Measurements from ENCODE around the gene XPOT.

Gene XPOT

GRCh38 chr12:64431791-64432190, 27.6 kb downstream of the XPOT start:
- TF ChIP-seq CTCF (IDR thresholded peaks at IDR 0.05; ENCODE audit: low read length), result no peak
- no peak for TF ChIP-seq EZH2 (IDR thresholded peaks at IDR 0.05; ENCODE audit: borderline replicate concordance, low read length)
- H3K36me3 ChIP-seq (ENCODE audit: insufficient read depth, low read length), result peaks cover 95% of the 10 kb centered on the region
- no peaks in the 10 kb centered on the region for H3F3A ChIP-seq (ENCODE audit: insufficient read depth, low read length)
- no peak overlapping the region for H3K27ac ChIP-seq (ENCODE audit: low read depth, low read length, poor library complexity, severe bottlenecking)
- H3K4me1 ChIP-seq (ENCODE audit: insufficient read depth, low read length, severe bottlenecking), result no peaks in the 10 kb centered on the region
- H3K4me3 ChIP-seq (ENCODE audit: low read depth, low read length, poor library complexity, severe bottlenecking), result no peak overlapping the region
- no peaks in the 10 kb centered on the region for H3K79me2 ChIP-seq (ENCODE audit: insufficient read depth, low read length)
- H3K27me3 ChIP-seq (ENCODE audit: insufficient read depth, low read length), result no peaks in the 10 kb centered on the region
- H3K9me3 ChIP-seq (ENCODE audit: low read length), result no peaks in the 10 kb centered on the region
- H2AFZ ChIP-seq (ENCODE audit: low read length), result no peak overlapping the region
- no peak overlapping the region for H3K9ac ChIP-seq (ENCODE audit: low read length)
- no peaks in the 10 kb centered on the region for H4K20me1 ChIP-seq (ENCODE audit: insufficient read depth, low read length)
- no peak overlapping the region for H3K4me2 ChIP-seq (ENCODE audit: low read length)
- H3K9me2 ChIP-seq (ENCODE audit: low read depth, low read length), result no peaks in the 10 kb centered on the region

- no peaks in the 10 kb centered on the region for H3K79me2 ChIP-seq (ENCODE audit: insufficient read depth, low read length)
- no peaks in the 10 kb centered on the region for H3K9me2 ChIP-seq (ENCODE audit: low read depth, low read length)
- TF ChIP-seq EZH2 (IDR thresholded peaks at IDR 0.05; ENCODE audit: borderline replicate concordance, low read length), result no peak
- no peak overlapping the region for H3K9ac ChIP-seq (ENCODE audit: low read length)
- no peak overlapping the region for H2AFZ ChIP-seq (ENCODE audit: low read length)
- no peaks in the 10 kb centered on the region for H3F3A ChIP-seq (ENCODE audit: insufficient read depth, low read length)
- no peak overlapping the region for H3K4me3 ChIP-seq (ENCODE audit: low read depth, low read length, poor library complexity, severe bottlenecking)
- peaks cover 98% of the 10 kb centered on the region for H3K36me3 ChIP-seq (ENCODE audit: insufficient read depth, low read length)
- no peak overlapping the region for H3K4me2 ChIP-seq (ENCODE audit: low read length)
- no peak overlapping the region for H3K27ac ChIP-seq (ENCODE audit: low read depth, low read length, poor library complexity, severe bottlenecking)
- H3K4me1 ChIP-seq (ENCODE audit: insufficient read depth, low read length, severe bottlenecking), result no peaks in the 10 kb centered on the region
- H3K27me3 ChIP-seq (ENCODE audit: insufficient read depth, low read length), result no peaks in the 10 kb centered on the region
- H4K20me1 ChIP-seq (ENCODE audit: insufficient read depth, low read length), result no peaks in the 10 kb centered on the region
- no peaks in the 10 kb centered on the region for H3K9me3 ChIP-seq (ENCODE audit: low read length)
These were observed 29.7 kb downstream of the XPOT start for GRCh38 chr12:64433915-64434314.

- Histone ChIP-seq H3F3A (ENCODE audit: insufficient read depth, low read length) (no peaks in the 10 kb centered on the region), H3K27me3 (ENCODE audit: insufficient read depth, low read length) (no peaks in the 10 kb centered on the region), H3K36me3 (ENCODE audit: insufficient read depth, low read length) (peaks cover 91% of the 10 kb centered on the region), H4K20me1 (ENCODE audit: insufficient read depth, low read length) (no peaks in the 10 kb centered on the region), H2AFZ (ENCODE audit: low read length) (no peak overlapping the region), H3K79me2 (ENCODE audit: insufficient read depth, low read length) (no peaks in the 10 kb centered on the region), H3K9me2 (ENCODE audit: low read depth, low read length) (no peaks in the 10 kb centered on the region), H3K9me3 (ENCODE audit: low read length) (no peaks in the 10 kb centered on the region), H3K4me1 (ENCODE audit: insufficient read depth, low read length, severe bottlenecking) (no peaks in the 10 kb centered on the region), H3K9ac (ENCODE audit: low read length) (no peak overlapping the region), H3K27ac (ENCODE audit: low read depth, low read length, poor library complexity, severe bottlenecking) (no peak overlapping the region), H3K4me3 (ENCODE audit: low read depth, low read length, poor library complexity, severe bottlenecking) (no peak overlapping the region), H3K4me2 (ENCODE audit: low read length) (no peak overlapping the region)
- TF ChIP-seq CTCF (IDR thresholded peaks at IDR 0.05; ENCODE audit: low read length) (no peak), EZH2 (IDR thresholded peaks at IDR 0.05; ENCODE audit: borderline replicate concordance, low read length) (no peak)
These were observed 35.9 kb downstream of the XPOT start for GRCh38 chr12:64440100-64440499.

- Histone ChIP-seq H3K4me3 (ENCODE audit: low read depth, low read length, poor library complexity, severe bottlenecking) (no peak overlapping the region), H3K4me2 (ENCODE audit: low read length) (no peak overlapping the region), H2AFZ (ENCODE audit: low read length) (no peak overlapping the region), H3F3A (ENCODE audit: insufficient read depth, low read length) (no peaks in the 10 kb centered on the region; the same call in 1 of the 2 replicates), H3K36me3 (ENCODE audit: insufficient read depth, low read length) (peaks cover 69% of the 10 kb centered on the region), H3K9me2 (ENCODE audit: low read depth, low read length) (no peaks in the 10 kb centered on the region), H3K27me3 (ENCODE audit: insufficient read depth, low read length) (no peaks in the 10 kb centered on the region), H4K20me1 (ENCODE audit: insufficient read depth, low read length) (no peaks in the 10 kb centered on the region), H3K79me2 (ENCODE audit: insufficient read depth, low read length) (no peaks in the 10 kb centered on the region), H3K4me1 (ENCODE audit: insufficient read depth, low read length, severe bottlenecking) (peaks cover 6% of the 10 kb centered on the region), H3K27ac (ENCODE audit: low read depth, low read length, poor library complexity, severe bottlenecking) (no peak overlapping the region), H3K9me3 (ENCODE audit: low read length) (no peaks in the 10 kb centered on the region), H3K9ac (ENCODE audit: low read length) (no peak overlapping the region)
- TF ChIP-seq CTCF (IDR thresholded peaks at IDR 0.05; ENCODE audit: low read length) (no peak), EZH2 (IDR thresholded peaks at IDR 0.05; ENCODE audit: borderline replicate concordance, low read length) (no peak)
These were observed 41.3 kb downstream of the XPOT start for GRCh38 chr12:64445490-64445889.

Measured in OCI-LY1 (cell line).